ENCODE results near the gene STAU1.
"Not testable (repeated sequence)": the region's sequence is repeated elsewhere in the genome, so short reads cannot be mapped to it uniquely, and the experiment has no call there.

Gene STAU1

GRCh38 chr20:49118307-49118706, 69.8 kb downstream of the STAU1 start:
- no peak for DNase-seq (ENCODE audit: low spot score)

- no peak for DNase-seq (ENCODE audit: low spot score)
These were observed 72.6 kb downstream of the STAU1 start for GRCh38 chr20:49115564-49115963.

DNA sequence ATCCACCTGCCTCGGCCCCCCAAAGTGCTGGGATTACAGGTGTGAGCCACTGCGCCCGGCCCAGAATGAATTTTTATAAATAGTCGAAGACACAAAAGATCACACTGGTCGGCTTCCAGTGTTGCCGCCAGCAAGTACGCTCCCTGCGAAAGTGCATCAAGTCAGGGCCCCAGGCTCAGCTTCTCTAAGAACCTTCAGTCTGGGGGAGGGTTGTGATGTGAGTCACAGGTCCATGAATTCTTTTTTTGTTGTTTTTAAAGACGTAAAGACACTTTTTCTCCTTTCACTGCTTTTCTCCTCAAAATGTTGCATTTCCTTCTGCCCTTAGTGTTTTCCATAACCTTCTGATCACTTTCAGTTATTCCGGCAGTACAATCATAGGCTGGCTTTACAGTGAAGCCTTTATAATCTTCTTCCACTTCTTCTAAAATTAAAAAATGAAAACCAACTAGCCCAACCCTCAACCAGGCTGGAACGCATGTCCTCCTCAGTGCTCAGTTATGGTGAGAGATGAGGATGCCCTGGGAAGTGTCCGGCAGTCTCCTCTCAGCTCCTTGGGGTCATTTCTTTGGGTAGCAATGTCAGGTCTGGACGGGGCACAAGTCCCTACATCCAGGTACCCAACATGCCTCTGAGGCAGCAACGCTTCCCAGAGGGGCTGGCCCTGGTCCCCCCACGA, 75.4 kb downstream of the STAU1 start:
- DNase-seq (ENCODE audit: low spot score), result no peak

DNA sequence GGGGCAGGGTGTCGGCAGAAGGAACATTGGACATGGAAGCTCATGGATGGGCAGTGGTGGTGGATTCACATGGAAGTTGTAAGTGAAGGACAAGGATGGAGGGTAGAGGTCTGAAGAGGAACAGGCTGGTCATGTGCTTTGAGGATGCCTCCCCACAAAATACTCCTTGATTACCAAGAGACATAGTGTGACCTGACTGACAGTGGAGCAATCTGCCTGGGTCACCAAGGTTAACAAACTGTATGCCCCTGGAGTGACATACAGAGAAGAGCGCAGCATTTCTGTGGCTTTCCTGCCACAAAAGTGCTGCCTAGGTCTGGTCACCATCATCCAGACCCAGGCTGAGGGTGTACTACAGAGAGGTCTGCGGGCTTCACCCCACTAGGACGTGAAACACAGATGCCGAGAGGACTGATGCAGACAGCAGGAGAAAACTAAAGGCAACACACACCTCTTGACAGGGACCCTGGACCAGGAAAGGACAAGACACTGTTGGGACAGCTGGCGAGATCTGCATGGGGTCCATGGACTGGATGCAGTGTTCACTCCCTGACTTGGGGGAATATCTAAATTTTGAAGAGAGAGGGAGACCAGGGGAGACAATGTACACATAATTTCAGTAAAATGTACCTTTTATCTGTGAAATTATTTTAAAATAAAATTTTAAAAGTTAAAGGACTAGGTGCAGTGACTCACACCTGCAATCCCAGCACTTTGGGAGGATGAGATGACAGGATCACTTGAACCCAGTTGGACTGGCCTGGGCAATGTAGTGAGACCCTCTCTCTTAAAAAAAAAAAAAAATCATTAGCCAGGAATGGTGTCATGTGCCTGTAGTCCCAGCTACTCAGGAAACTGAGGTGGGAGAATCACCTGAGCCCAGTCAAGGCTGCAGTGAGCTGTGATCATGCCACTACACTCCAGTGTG, 77.1 kb downstream of the STAU1 start:
- no peak for DNase-seq (ENCODE audit: low spot score)

DNA sequence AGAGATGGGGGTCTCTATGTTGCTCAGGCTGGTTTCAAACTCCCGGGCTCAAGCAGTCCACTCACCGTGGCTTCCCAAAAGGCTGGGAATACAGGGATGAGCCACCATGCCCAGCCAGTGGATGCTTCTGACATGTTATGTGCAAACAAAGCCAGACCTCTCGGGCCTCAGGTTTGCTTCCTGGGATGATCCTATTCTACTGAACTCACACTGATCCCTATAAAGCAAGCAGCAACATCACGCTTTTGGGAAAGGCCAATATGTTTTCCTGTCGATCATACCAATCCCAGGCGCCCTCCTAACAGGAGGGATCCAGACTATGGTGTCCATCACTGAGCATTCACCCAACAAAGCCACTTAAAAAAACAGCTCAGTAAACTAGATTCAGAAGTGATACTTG, 81.8 kb downstream of the STAU1 start:
- DNase-seq (ENCODE audit: low spot score), result no peak

- not testable (repeated sequence) for DNase-seq (ENCODE audit: low spot score)
These were observed 83.1 kb downstream of the STAU1 start for GRCh38 chr20:49104979-49105547.

- no peak for DNase-seq (ENCODE audit: low spot score)
These were observed 83.8 kb downstream of the STAU1 start for GRCh38 chr20:49104365-49104648.

DNA sequence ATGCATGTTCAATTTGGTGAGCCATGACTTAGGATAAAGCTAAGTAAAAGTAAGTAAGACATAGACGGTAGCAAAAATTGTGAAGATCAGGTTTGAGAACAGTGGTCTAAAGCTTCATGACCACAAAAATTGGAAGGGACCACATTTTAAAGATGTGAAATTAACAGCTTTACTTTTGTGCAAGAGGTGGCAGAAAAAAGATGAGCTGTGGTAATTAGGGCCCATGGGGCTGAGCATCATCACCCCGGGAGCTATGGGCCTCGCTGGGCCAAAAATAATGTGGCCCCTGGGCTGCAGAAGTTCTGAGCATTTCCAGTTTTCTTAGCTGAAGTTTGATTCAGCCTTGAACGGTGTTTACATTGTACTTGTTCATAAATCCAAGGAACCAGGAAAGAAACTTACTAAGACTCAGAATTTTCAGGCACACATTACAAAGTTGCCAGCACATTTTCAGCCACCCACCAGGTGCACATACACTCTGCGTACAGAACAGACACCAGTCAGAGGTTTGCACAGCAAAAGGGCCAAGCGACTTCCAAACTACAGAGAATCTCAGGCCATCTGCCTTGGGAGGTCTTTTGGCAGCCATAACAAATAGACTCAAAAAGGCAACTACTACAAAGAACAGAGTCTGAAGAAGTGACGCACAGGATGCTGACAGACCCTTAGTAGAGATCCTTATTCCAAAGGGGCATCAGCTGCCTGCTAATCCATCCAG, 84.3 kb downstream of the STAU1 start:
- no peak for DNase-seq (ENCODE audit: low spot score)

- DNase-seq (ENCODE audit: low spot score), result no peak
These were observed 85.1 kb downstream of the STAU1 start for GRCh38 chr20:49103019-49103418.

- peak; percentile 25 for DNase-seq (ENCODE audit: low spot score)
These were observed 87.2 kb downstream of the STAU1 start for GRCh38 chr20:49100972-49101371.

- DNase-seq (ENCODE audit: low spot score), result not testable (repeated sequence)
These were observed 87.8 kb downstream of the STAU1 start for GRCh38 chr20:49100292-49100691.

- DNase-seq (ENCODE audit: low spot score), result no peak
These were observed 89.1 kb downstream of the STAU1 start for GRCh38 chr20:49099011-49099410.

- no peak for DNase-seq (ENCODE audit: low spot score)
These were observed 90.0 kb downstream of the STAU1 start for GRCh38 chr20:49098136-49098535.

DNA sequence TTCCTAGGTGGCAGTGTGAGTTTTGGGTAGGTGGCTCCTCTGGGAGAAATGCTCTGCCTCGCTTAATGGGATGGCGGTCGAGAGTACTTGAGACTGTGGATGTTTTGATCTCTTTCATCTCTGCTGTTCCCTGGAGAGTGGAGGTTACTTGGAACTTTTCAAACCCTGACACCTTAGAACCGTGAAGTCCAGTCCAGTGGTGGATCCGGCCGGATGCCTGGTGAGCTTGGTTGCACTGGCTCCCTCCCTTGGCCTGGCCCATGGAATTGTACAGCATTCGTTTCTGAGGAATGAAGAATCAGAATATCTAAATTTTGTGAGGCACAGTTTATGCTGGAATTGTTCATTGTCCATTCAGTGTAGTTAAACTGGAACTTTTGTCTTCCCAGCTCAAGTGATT, 91.0 kb downstream of the STAU1 start:
- no peak for DNase-seq (ENCODE audit: low spot score)

GRCh38 chr20:49096203-49096730, 91.9 kb downstream of the STAU1 start:
- DNase-seq (ENCODE audit: low spot score), result no peak

DNA sequence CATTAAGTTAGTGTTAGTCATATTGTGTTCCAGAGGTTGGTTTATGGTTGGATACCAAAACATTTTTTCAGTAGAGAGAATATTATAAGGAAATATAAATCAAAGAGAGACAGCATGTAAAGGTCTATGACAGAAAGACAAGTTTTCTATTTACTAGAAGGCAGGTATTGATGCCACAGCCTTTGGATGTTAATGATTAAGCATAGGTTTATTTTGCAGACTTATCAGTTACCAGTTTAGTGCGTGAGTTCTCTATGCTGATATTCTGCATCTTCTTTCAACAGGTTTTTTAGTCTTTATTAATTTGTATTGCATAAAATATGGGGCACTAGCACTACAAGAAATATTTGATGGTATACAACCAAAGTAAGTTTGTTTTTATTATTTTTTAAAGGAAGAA, 96.4 kb downstream of the STAU1 start:
- DNase-seq (ENCODE audit: low spot score), result no peak

DNA sequence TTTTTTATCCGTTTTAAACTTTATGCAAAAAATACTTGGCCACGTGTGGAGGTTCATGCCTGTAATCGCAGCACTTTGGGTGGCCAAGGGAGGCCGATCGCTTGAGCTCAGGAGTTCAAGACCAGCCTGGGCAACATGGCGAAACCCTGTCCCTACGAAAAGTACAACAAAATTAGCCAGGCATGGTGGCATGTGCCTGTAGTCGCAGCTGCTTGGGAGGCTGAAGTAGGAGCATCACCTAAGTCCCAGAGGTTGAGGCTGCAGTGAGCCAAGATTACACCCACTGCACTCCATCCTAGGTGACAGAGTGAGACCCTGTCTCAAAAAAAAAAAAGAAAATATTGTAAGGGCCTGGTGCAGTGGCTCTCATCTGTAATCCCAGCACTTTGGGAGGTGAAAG, 97.0 kb downstream of the STAU1 start:
- no peak for DNase-seq (ENCODE audit: low spot score)

GRCh38 chr20:49082295-49082694, 105.8 kb downstream of the STAU1 start:
- not testable (repeated sequence) for DNase-seq (ENCODE audit: low spot score)

DNA sequence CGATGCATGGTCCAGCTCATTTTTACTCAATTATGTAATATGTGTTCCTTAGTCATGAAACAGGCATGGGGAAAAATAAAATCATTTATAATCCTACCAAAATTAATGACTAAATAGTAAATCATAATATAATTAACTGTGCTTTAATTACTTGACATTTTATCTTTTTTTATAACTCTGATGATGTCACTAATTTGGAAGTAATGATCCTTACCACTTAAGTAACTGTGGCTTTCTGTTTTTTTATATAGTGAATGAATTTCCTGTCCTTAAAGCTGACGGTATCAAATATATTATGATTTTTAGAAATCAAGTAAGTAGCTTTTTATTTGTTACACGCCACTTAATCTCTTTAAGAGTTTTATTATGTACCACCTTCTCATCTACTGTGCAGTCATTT, 109.8 kb downstream of the STAU1 start:
- DNase-seq (ENCODE audit: low spot score), result no peak

- no peak for DNase-seq (ENCODE audit: low spot score)
These were observed 113.6 kb downstream of the STAU1 start for GRCh38 chr20:49074521-49074920.
